Measurements from ENCODE around the gene COPG2.

The COPG2 gene

DNA sequence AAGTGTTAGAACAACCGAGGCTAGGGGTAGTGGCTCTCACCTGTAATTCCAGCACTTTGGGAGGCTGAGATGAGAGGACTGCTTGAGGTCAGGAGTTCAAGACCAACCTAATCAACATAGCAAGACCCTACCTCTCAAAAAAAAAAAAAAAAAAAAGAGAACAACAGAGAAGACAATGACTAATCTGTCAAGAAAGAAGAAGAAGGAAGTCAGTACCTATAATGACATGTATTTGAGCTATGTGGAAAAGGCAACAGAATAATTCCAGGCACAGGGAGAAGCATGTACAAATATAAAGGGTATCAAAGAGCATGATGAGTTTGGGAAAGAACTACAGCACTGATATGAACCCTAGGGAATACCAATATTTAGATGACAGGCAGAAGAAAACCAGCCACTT lies 27.5 kb downstream of the COPG2 start:
- Histone ChIP-seq H3K4me1 (ENCODE audit: control insufficient read depth in 1 of 2, insufficient read depth in 1 of 2, low read depth in 1 of 2, low read length in 1 of 2) (peaks cover 0 to 2% of the 10 kb centered on the region in 2 experiments), H3K9me3 (no peaks in the 10 kb centered on the region), H3K27me3 (no peaks in the 10 kb centered on the region), H3K4me3 (ENCODE audit: low read depth in 1 of 2, low read length in 1 of 2) (no peak overlapping the region), H3K27ac (no peak overlapping the region), H3K36me3 (no peaks in the 10 kb centered on the region)
- TF ChIP-seq, protein P1, sequence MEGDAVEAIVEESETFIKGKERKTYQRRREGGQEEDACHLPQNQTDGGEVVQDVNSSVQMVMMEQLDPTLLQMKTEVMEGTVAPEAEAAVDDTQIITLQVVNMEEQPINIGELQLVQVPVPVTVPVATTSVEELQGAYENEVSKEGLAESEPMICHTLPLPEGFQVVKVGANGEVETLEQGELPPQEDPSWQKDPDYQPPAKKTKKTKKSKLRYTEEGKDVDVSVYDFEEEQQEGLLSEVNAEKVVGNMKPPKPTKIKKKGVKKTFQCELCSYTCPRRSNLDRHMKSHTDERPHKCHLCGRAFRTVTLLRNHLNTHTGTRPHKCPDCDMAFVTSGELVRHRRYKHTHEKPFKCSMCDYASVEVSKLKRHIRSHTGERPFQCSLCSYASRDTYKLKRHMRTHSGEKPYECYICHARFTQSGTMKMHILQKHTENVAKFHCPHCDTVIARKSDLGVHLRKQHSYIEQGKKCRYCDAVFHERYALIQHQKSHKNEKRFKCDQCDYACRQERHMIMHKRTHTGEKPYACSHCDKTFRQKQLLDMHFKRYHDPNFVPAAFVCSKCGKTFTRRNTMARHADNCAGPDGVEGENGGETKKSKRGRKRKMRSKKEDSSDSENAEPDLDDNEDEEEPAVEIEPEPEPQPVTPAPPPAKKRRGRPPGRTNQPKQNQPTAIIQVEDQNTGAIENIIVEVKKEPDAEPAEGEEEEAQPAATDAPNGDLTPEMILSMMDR (IDR thresholded peaks at IDR 0.05): no peak

DNA sequence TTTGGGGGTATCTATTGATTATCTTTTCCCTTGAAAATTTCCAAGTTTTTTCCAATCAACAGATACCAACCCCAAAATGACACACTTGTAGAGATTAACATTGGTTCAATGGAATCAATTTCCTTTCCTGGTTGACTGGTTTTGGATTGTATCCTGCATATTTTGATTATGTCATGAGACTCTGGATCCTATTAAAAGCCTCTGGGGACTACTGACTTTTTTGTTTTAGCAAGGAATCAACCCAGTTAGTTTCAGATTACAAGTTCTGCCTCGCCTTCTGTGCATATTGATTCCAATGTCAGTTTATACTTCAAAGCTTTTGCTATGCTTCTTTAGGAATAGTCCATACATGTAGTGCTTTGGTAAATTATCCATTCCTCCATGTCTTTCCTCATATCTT lies 29.2 kb downstream of the COPG2 start:
- Histone ChIP-seq H3K27ac (no peak overlapping the region), H3K4me3 (ENCODE audit: low read depth in 1 of 2, low read length in 1 of 2) (no peak overlapping the region), H3K36me3 (no peaks in the 10 kb centered on the region), H3K9me3 (peaks cover 2% of the 10 kb centered on the region), H3K4me1 (ENCODE audit: control insufficient read depth in 1 of 2, insufficient read depth in 1 of 2, low read depth in 1 of 2, low read length in 1 of 2) (peaks cover 0 to 2% of the 10 kb centered on the region in 2 experiments), H3K27me3 (no peaks in the 10 kb centered on the region)
- TF ChIP-seq, protein P1 (IDR thresholded peaks at IDR 0.05): no peak

DNA sequence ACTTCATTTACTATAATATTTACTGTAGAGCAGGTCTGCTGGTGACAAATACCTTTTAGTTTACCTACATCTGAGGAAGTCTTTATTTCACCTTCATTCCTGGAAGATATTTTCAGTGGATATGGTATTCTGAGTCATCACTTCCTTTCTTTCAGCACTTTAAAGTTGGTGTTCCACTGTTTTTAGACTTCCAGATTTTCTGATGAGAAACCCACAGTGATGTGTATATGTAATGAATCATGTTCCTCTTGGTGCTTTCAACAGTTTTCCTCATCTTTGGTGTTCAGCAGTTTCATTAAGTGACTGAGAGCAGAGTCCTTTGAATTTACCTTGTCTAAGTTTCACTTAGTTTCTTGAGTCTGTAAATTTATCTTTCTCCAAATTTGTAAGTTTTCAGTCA lies 36.4 kb downstream of the COPG2 start:
- Histone ChIP-seq H3K27ac (no peak overlapping the region), H3K4me1 (ENCODE audit: control insufficient read depth in 1 of 2, insufficient read depth in 1 of 2, low read depth in 1 of 2, low read length in 1 of 2) (no peaks in the 10 kb centered on the region), H3K9me3 (peaks cover 5% of the 10 kb centered on the region), H3K36me3 (no peaks in the 10 kb centered on the region), H3K4me3 (ENCODE audit: low read depth in 1 of 2, low read length in 1 of 2) (no peak overlapping the region), H3K27me3 (no peaks in the 10 kb centered on the region)
- TF ChIP-seq, protein P1 (IDR thresholded peaks at IDR 0.05): no peak

DNA sequence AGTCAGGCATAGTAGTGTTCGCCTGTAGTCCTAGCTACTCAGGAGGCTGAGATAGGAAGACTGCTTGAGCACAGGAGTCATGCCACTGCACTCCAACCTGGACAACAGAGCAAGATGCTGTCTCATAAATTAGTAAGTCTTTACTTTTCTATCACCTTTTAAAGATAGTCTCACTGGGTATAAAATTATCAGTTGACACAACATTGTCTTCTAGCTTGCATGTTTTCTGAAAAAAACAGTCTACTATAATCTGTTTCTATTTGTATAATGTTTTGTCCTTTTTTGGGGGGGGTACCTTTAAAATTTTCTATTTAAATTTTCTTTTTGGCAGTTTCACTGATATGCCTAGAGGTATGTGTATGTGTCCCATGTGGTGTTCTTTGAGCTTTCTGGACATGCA lies 39.6 kb downstream of the COPG2 start:
- no peak overlapping the region for H3K27ac ChIP-seq
- no peak overlapping the region for H3K4me3 ChIP-seq (ENCODE audit: low read depth in 1 of 2, low read length in 1 of 2)
- TF ChIP-seq, protein P1 (IDR thresholded peaks at IDR 0.05): no peak
- H3K9me3 ChIP-seq: no peaks in the 10 kb centered on the region
- no peaks in the 10 kb centered on the region for H3K4me1 ChIP-seq (ENCODE audit: control insufficient read depth in 1 of 2, insufficient read depth in 1 of 2, low read depth in 1 of 2, low read length in 1 of 2)
- H3K27me3 ChIP-seq: no peaks in the 10 kb centered on the region
- H3K36me3 ChIP-seq: no peaks in the 10 kb centered on the region

DNA sequence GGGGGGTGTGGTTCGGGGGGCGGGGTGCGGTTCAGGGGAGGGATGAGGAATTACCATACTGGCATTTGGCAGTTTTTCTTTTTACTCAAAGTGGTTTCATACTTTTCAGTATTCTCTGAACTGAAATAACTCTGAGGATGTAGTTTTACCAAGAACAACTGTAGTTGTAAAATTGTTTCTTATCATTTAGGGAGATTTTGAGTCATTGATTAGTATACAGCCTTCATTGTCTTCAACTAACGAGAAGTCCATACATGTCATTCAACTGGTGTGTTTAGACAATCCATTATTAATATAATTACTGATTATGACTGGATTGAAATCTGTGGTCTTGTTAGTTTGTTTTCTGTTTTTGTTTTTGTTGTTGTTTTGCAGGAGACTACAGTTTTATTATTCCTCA lies 40.8 kb downstream of the COPG2 start:
- TF ChIP-seq, protein P1 (IDR thresholded peaks at IDR 0.05): no peak
- Histone ChIP-seq H3K36me3 (no peaks in the 10 kb centered on the region), H3K4me3 (ENCODE audit: low read depth in 1 of 2, low read length in 1 of 2) (no peak overlapping the region)

DNA sequence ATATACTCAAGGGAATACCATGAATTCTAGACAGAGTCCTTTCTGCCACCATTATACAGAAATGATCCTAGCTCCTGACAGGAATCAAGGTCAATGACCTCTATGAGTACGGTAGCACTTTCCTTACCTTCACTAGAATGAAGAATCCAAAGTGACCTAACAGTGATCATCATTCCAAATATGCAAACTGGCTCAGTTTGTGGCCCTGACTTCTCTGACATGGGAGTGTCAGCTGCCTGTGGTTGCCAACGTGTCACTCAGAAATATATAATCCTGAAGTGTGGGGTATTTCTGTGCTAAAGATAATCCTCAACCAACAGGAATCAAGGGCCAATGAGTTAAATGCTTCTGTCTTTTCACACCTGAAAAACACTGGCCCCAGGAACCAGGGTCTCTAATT lies 45.7 kb downstream of the COPG2 start:
- no peak overlapping the region for H3K4me3 ChIP-seq (ENCODE audit: low read depth in 1 of 2, low read length in 1 of 2)
- no peaks in the 10 kb centered on the region for H3K4me1 ChIP-seq (ENCODE audit: control insufficient read depth in 1 of 2, insufficient read depth in 1 of 2, low read depth in 1 of 2, low read length in 1 of 2)
- TF ChIP-seq, protein P1 (IDR thresholded peaks at IDR 0.05): no peak
- H3K9me3 ChIP-seq: no peaks in the 10 kb centered on the region
- H3K36me3 ChIP-seq: no peaks in the 10 kb centered on the region
- no peaks in the 10 kb centered on the region for H3K27me3 ChIP-seq
- no peak overlapping the region for H3K27ac ChIP-seq

More for the DNA sequence above, 40.8 kb downstream of the COPG2 start:
- H3K4me1 ChIP-seq (ENCODE audit: control insufficient read depth in 1 of 2, insufficient read depth in 1 of 2, low read depth in 1 of 2, low read length in 1 of 2): no peaks in the 10 kb centered on the region
- H3K27ac ChIP-seq: no peak overlapping the region
- H3K9me3 ChIP-seq: no peaks in the 10 kb centered on the region
- no peaks in the 10 kb centered on the region for H3K27me3 ChIP-seq
